Prostate gland (tissue), 2 donors: ENCODE measurements around the gene PDPN. TPM values are rescaled to one million over a fixed set of nuclear protein-coding genes. Genes with fewer than 3 reads are reported as not detected.

Experiments used
- DNase-seq: peaks from one replicate; pipeline ENCODE4 v3.0.0-alpha.2; 2019; ENCODE audit warnings: low spot score
- H3K27ac ChIP-seq, 2 donors: fragments of 200-600 bp; sonication (generic); 2 replicates each; pipeline ENCODE4 v1.5.1; 2017 to 2019
- H3K27me3 ChIP-seq: fragments of 200-600 bp; sonication (generic); replicated peaks from 2 replicates; pipeline ENCODE4 v1.5.1; 2019; ENCODE audit not compliant: insufficient read depth
- H3K36me3 ChIP-seq, 2 donors: fragments of 200-600 bp; sonication (generic); 1 replicate in 1 of 2; 2 replicates in 1 of 2; pipeline versions ENCODE4 v1.5.1 to v1.8.1; 2017 to 2019
- H3K4me1 ChIP-seq: fragments of 200-600 bp; sonication (generic); replicated peaks from 2 replicates; pipeline ENCODE4 v1.5.1; 2019
- H3K4me3 ChIP-seq, 2 donors: fragments of 200-600 bp; sonication (generic); 2 replicates each; pipeline ENCODE4 v1.5.1; 2017 to 2019
- H3K9me3 ChIP-seq: fragments of 200-600 bp; sonication (generic); 2 replicates; pipeline ENCODE4 v1.5.1; 2017
- CTCF ChIP-seq, 4 experiments: fragments of 200-600 bp in 2 of 4; fragments of 450-650 bp in 2 of 4; sonication (generic) in 2 of 4; IDR thresholded peaks; 1 replicate in 3 of 4; 2 replicates in 1 of 4; pipeline ENCODE4 v1.5.1; 2016 to 2019; ENCODE audit warnings: antibody characterized with exemption in 4 of 4, mild to moderate bottlenecking in 2 of 4, moderate library complexity in 2 of 4
- POLR2A ChIP-seq: fragments of 450-650 bp; IDR thresholded peaks from one replicate; pipeline ENCODE4 v1.6.1; 2016; ENCODE audit warnings: antibody characterized with exemption, mild to moderate bottlenecking
- POLR2AphosphoS5 ChIP-seq: sonication (generic); formaldehyde crosslinking; IDR thresholded peaks from one replicate; pipeline ENCODE4 v1.6.1; 2017; ENCODE audit warnings: antibody characterized with exemption
- WGBS: methylation state at CpG from one replicate; pipeline ENCODE4 v1.1.5; 2018; 5-methylcytosine and 5-hydroxymethylcytosine counted together
- intact Hi-C: fragments of 100-400 bp; cut with DNase I; formaldehyde crosslinking; loops from one replicate; pipeline ENCODE4 v1.14.2; 2022
- total RNA-seq, 2 donors: library from RNA; depleted of rRNA; stranded (reverse); fragments of >200 nt; gene quantifications; one replicate each; pipeline ENCODE4 v1.1.0, GENCODE V29; 2016

The PDPN gene
- total RNA-seq, 2 donors from 2014 or later = 11.4 to 19.5 TPM

DNA sequence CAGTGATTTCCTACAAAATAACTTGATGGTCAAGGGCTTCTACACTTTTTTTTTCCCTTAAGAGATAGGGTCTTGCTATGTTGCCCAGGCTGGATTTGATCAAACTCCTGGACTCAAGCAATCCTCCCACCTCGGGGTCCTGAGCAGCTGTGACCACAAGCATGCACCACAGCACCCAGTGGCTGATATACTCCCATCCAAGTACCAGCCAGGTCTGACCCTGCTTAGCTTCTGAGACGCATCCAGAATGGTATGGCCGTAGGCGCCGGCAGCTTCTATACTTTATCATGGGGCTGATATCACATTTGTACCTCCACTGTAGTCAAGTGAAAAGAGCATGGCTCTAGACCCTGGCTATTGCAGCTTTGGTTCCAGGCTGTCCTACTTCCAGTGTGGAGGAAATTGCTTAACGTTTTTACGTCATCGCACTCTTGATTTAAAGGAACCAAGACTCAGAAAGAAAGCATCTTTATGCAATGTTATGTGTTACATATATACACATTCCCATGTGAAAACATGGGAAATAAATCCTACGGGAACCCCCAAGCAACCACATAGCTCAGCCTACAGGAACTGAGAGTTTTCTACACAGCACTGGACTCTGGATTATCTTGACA, 39.5 kb downstream of the PDPN start:
- H3K4me1 ChIP-seq = no peaks in the 10 kb centered on the region
- TF ChIP-seq CTCF (IDR thresholded peaks at IDR 0.05) = no peak
- TF ChIP-seq POLR2A = no peak
- TF ChIP-seq POLR2AphosphoS5 = no peak
- intact Hi-C loops = loop anchor here (5.0 kb wide), 1 partner anchor 39 kb away; no protein-coding TSS in a partner anchor
- H3K4me3 ChIP-seq = no peak overlapping the region
- no peaks in the 10 kb centered on the region for H3K9me3 ChIP-seq
- no peaks in the 10 kb centered on the region for H3K36me3 ChIP-seq
- H3K27ac ChIP-seq = no peak overlapping the region
- 88% methylated on average over 9 of the region's 9 CpGs for WGBS
- no peaks in the 10 kb centered on the region for H3K27me3 ChIP-seq
- no peak for DNase-seq

DNA sequence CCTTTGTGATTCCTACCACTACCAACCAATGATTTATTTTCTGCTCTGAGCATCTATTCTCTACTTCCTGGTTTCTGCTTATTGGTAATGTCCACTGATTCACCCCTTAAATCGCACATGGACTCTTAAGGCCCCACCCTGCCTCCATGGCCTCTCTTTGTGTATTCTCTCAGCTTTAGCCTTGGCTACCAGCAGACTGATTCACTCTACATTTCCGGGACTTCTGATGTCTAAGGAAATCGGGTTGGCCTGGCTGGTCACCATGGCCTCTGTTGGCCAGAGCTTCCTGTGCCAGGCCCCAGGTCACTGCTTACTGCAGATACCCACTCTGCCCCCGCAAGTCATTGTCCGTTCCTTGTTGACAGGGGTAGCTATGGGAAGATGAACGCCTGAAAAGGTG, 40.9 kb downstream of the PDPN start:
- Histone ChIP-seq H3K27me3 (no peaks in the 10 kb centered on the region), H3K36me3 (no peaks in the 10 kb centered on the region), H3K4me1 (no peaks in the 10 kb centered on the region), H3K9me3 (no peaks in the 10 kb centered on the region), H3K4me3 (no peak overlapping the region), H3K27ac (no peak overlapping the region)
- TF ChIP-seq POLR2AphosphoS5 (no peak), CTCF (IDR thresholded peaks at IDR 0.05) (no peak), POLR2A (no peak)
- DNase-seq = no peak
- intact Hi-C loops = loop anchor here (5.0 kb wide), 1 partner anchor 38 kb away; no protein-coding TSS in a partner anchor
- WGBS = 92% methylated on average over 6 of the region's 6 CpGs

GRCh38 chr1:13627127-13627526, 43.5 kb downstream of the PDPN start:
- no peak for DNase-seq
- intact Hi-C loops = no loop called here
- Histone ChIP-seq H3K9me3 (no peaks in the 10 kb centered on the region), H3K27ac (no peak overlapping the region), H3K36me3 (no peaks in the 10 kb centered on the region), H3K27me3 (no peaks in the 10 kb centered on the region), H3K4me3 (no peak overlapping the region), H3K4me1 (no peaks in the 10 kb centered on the region)
- TF ChIP-seq CTCF (IDR thresholded peaks at IDR 0.05) (no peak), POLR2A (no peak), POLR2AphosphoS5 (no peak)

- H3K4me3 ChIP-seq = no peak overlapping the region
- intact Hi-C loops = no loop called here
- no peaks in the 10 kb centered on the region for H3K4me1 ChIP-seq
- no peaks in the 10 kb centered on the region for H3K9me3 ChIP-seq
- no peak overlapping the region for H3K27ac ChIP-seq
- no peaks in the 10 kb centered on the region for H3K27me3 ChIP-seq
- TF ChIP-seq CTCF (IDR thresholded peaks at IDR 0.05) = no peak
- no peak for TF ChIP-seq POLR2AphosphoS5
- TF ChIP-seq POLR2A = no peak
- DNase-seq = no peak
- WGBS = 85% methylated on average over 3 of the region's 3 CpGs
- H3K36me3 ChIP-seq = no peaks in the 10 kb centered on the region
Measured at GRCh38 chr1:13628218-13628617, 44.6 kb downstream of the PDPN start.

- WGBS = 79% methylated on average over 5 of the region's 5 CpGs
- intact Hi-C loops = no loop called here
- Histone ChIP-seq H3K4me1 (no peaks in the 10 kb centered on the region), H3K27me3 (no peaks in the 10 kb centered on the region), H3K9me3 (no peaks in the 10 kb centered on the region), H3K27ac (no peak overlapping the region), H3K36me3 (no peaks in the 10 kb centered on the region), H3K4me3 (no peak overlapping the region)
- TF ChIP-seq CTCF (IDR thresholded peaks at IDR 0.05) = no peak
- TF ChIP-seq POLR2A = no peak
- TF ChIP-seq POLR2AphosphoS5 = no peak
- no peak for DNase-seq
Measured at GRCh38 chr1:13628711-13629110, 45.1 kb downstream of the PDPN start.
